HEK293 (cell line): ENCODE data around the gene FZD2.
A peak's percentile ranks its signal among the peaks of the same experiment; 100 is the strongest.

ENCODE experiments used
- CTCF ChIA-PET: fragments of 350-600 bp; formaldehyde crosslinking; extraction: SDS; loops from one replicate; lab custom pipeline; 2021; ENCODE audit warnings: antibody characterized with exemption; lab: Yijun Ruan, JAX
- POLR2A ChIA-PET: fragments of 300-600 bp; formaldehyde crosslinking; extraction: SDS; loops from one replicate; lab custom pipeline; 2020; ENCODE audit warnings: antibody characterized with exemption, inconsistent platforms; lab: Yijun Ruan, JAX
- H3K27ac ChIP-seq: fragments of 200-500 bp; sonication (Bioruptor generic); 2 replicates; pipeline ENCODE4 v1.5.1; 2014; ENCODE audit warnings: low read depth, low read length, control low read depth, inconsistent platforms; ENCODE audit errors: extremely low read depth
- H3K36me3 ChIP-seq, 2 experiments: fragments of 200-500 bp in 1 of 2; sonication (Bioruptor generic) in 1 of 2; 1 replicate in 1 of 2; 2 replicates in 1 of 2; pipeline ENCODE4 v1.5.1; 2014 to 2017; ENCODE audit warnings: inconsistent platforms in 2 of 2, low read length in 2 of 2; ENCODE audit not compliant: control insufficient read depth in 2 of 2, insufficient read depth in 1 of 2
- H3K4me1 ChIP-seq: fragments of 200-500 bp; sonication (Bioruptor generic); 2 replicates; pipeline ENCODE4 v1.5.1; 2014; ENCODE audit warnings: mild to moderate bottlenecking, low read length, inconsistent platforms; ENCODE audit not compliant: control insufficient read depth, insufficient read depth
- H3K4me3 ChIP-seq: 2 replicates; pipeline ENCODE4 v1.5.1; 2011; ENCODE audit warnings: low read depth, mild to moderate bottlenecking, control low read depth, low read length, moderate library complexity
- H3K9me3 ChIP-seq: fragments of 200-500 bp; sonication (Bioruptor generic); 2 replicates; pipeline ENCODE4 v1.5.1; 2014; ENCODE audit warnings: low read depth, low read length, inconsistent platforms; ENCODE audit not compliant: control insufficient read depth, insufficient read depth
- GLIS1 ChIP-seq: fragments of 450-650 bp; formaldehyde crosslinking; IDR thresholded peaks from 2 replicates; pipeline ENCODE4 v1.5.1; 2016; ENCODE audit warnings: missing biosample characterization, missing genetic modification characterization
- HOXA7 ChIP-seq: sonication (generic); formaldehyde crosslinking; IDR thresholded peaks from 2 replicates; pipeline ENCODE4 v1.8.1; 2022; ENCODE audit warnings: missing genetic modification reagents, borderline replicate concordance
- PRDM1 ChIP-seq: fragments of 450-650 bp; formaldehyde crosslinking; IDR thresholded peaks from 2 replicates; pipeline ENCODE4; 2016; ENCODE audit warnings: missing biosample characterization, missing genetic modification characterization
- PRDM2 ChIP-seq: fragments of 450-650 bp; formaldehyde crosslinking; IDR thresholded peaks from 2 replicates; pipeline ENCODE4 v1.5.1; 2016; ENCODE audit warnings: missing biosample characterization, missing genetic modification characterization, borderline replicate concordance
- ZFP69B ChIP-seq: fragments of 450-650 bp; formaldehyde crosslinking; IDR thresholded peaks from 2 replicates; pipeline ENCODE4 v1.5.1; 2016; ENCODE audit warnings: missing biosample characterization, missing genetic modification characterization
- ZNF112 ChIP-seq: fragments of 450-650 bp; formaldehyde crosslinking; IDR thresholded peaks from 2 replicates; pipeline ENCODE4 v1.5.0; 2017; ENCODE audit warnings: missing biosample characterization, missing genetic modification characterization
- ZNF16 ChIP-seq: fragments of 450-650 bp; formaldehyde crosslinking; IDR thresholded peaks from 2 replicates; pipeline ENCODE4 v1.5.1; 2016; ENCODE audit warnings: low read depth, missing biosample characterization, missing genetic modification characterization
- ZNF302 ChIP-seq: fragments of 450-650 bp; formaldehyde crosslinking; IDR thresholded peaks from 2 replicates; pipeline ENCODE4 v1.5.1; 2016; ENCODE audit warnings: missing biosample characterization, missing genetic modification characterization, low read depth
- ZNF660 ChIP-seq: fragments of 450-650 bp; IDR thresholded peaks from 2 replicates; pipeline ENCODE4 v1.5.1; 2018; ENCODE audit warnings: missing biosample characterization, mild to moderate bottlenecking, missing genetic modification characterization
- ZNF768 ChIP-seq: fragments of 450-650 bp; formaldehyde crosslinking; IDR thresholded peaks from 2 replicates; pipeline ENCODE4 v1.5.1; 2018; ENCODE audit warnings: missing biosample characterization, mild to moderate bottlenecking, missing genetic modification characterization
- ZSCAN23 ChIP-seq: fragments of 450-650 bp; formaldehyde crosslinking; IDR thresholded peaks from 2 replicates; pipeline ENCODE4 v1.5.1; 2016; ENCODE audit warnings: missing biosample characterization, missing genetic modification characterization

FZD2 gene

GRCh38 chr17:44543213-44543904, 13.9 kb upstream of the FZD2 start (continued):
- peak; percentile 64 for TF ChIP-seq GLIS1

GRCh38 chr17:44543905-44544523, 13.3 kb upstream of the FZD2 start:
- no peak overlapping the region for H3K4me3 ChIP-seq
- TF ChIP-seq ZFP69B (tag by site-specific recombination) (no peak), HOXA7 (CRISPR knock-in tag) (no peak), PRDM2 (tag by site-specific recombination) (no peak), ZNF768 (tag by site-specific recombination) (no peak), ZNF16 (tag by site-specific recombination) (no peak), ZNF660 (tag by site-specific recombination) (no peak), ZNF112 (tag by site-specific recombination) (no peak), ZSCAN23 (no peak)
- POLR2A ChIA-PET = interaction anchor here (0.6 to 3.1 kb wide), 3 partner anchors 13 to 88 kb away, joined by 4 to 22 read pairs (median 5); partner anchors contain the start of gene FZD2
- no peaks in the 10 kb centered on the region for H3K9me3 ChIP-seq
- no peak overlapping the region for H3K27ac ChIP-seq
- 0 out of 2 replicates have a peak, but pooled peaks cover 3% of the 10 kb centered on the region for H3K4me1 ChIP-seq
- H3K36me3 ChIP-seq = no peaks in the 10 kb centered on the region
- CTCF ChIA-PET = interaction anchor here (0.6 to 3.1 kb wide), 6 partner anchors 10 to 102 kb away, joined by 3 to 28 read pairs (median 4); no protein-coding TSS in a partner anchor

- H3K4me1 ChIP-seq = 0 out of 2 replicates have a peak, but pooled peaks cover 3% of the 10 kb centered on the region
These were observed 10.3 kb upstream of the FZD2 start for GRCh38 chr17:44546671-44547606.

More at GRCh38 chr17:44546671-44547606, 10.3 kb upstream of the FZD2 start:
- POLR2A ChIA-PET = interaction anchor here (0.6 to 1.5 kb wide), 2 partner anchors 10 to 407 kb away, joined by 3 to 10 read pairs; partner anchors contain the start of gene FZD2
- no peak overlapping the region for H3K4me3 ChIP-seq
- no peak overlapping the region for H3K27ac ChIP-seq
- TF ChIP-seq PRDM1 (tag by site-specific recombination) (0 out of 2 replicates have a peak, but pooled peaks have one; percentile 34), ZNF302 (tag by site-specific recombination) (no peak)
- TF ChIP-seq, all 188 proteins: peak for 1
- CTCF ChIA-PET = interaction anchor here (0.5 to 3.4 kb wide), 7 partner anchors 13 to 669 kb away, joined by 3 to 33 read pairs (median 3); no protein-coding TSS in a partner anchor
- Histone ChIP-seq H3K9me3 (no peaks in the 10 kb centered on the region), H3K36me3 (no peaks in the 10 kb centered on the region)
